Loucy (cell line): ENCODE data around the gene WFIKKN1.

Experiments
- H2AFZ ChIP-seq: fragments of 200-600 bp; sonication (generic); 2 replicates; pipeline ENCODE4 v1.6.0; 2016; ENCODE audit warnings: antibody characterized with exemption, mild to moderate bottlenecking, low read length, moderate library complexity
- H3F3A ChIP-seq: fragments of 200-600 bp; 2 replicates; pipeline ENCODE4 v1.6.0; 2016; ENCODE audit warnings: antibody characterized with exemption, low read depth, mild to moderate bottlenecking
- H3K27me3 ChIP-seq: fragments of 200-600 bp; sonication (generic); 2 replicates; pipeline ENCODE4 v1.6.1; 2014; ENCODE audit warnings: low read length, mild to moderate bottlenecking; ENCODE audit not compliant: insufficient read depth, poor library complexity, severe bottlenecking
- H3K36me3 ChIP-seq: fragments of 200-600 bp; sonication (generic); 2 replicates; pipeline ENCODE4 v1.6.1; 2016; ENCODE audit warnings: low read length; ENCODE audit not compliant: insufficient read depth
- H3K4me1 ChIP-seq: fragments of 200-600 bp; sonication (generic); 2 replicates; pipeline ENCODE4 v1.5.1; 2014; ENCODE audit warnings: low read length, mild to moderate bottlenecking; ENCODE audit not compliant: insufficient read depth, poor library complexity, severe bottlenecking
- H3K4me2 ChIP-seq: fragments of 200-600 bp; sonication (generic); 2 replicates; pipeline ENCODE4 v1.6.0; 2014; ENCODE audit warnings: antibody characterized with exemption, low read length, low read depth, mild to moderate bottlenecking; ENCODE audit not compliant: poor library complexity, severe bottlenecking
- H3K4me3 ChIP-seq: fragments of 200-600 bp; sonication (generic); 2 replicates; pipeline ENCODE4 v1.5.1; 2014; ENCODE audit warnings: low read length, mild to moderate bottlenecking, mixed read lengths; ENCODE audit not compliant: poor library complexity, severe bottlenecking
- H3K79me2 ChIP-seq: fragments of 200-600 bp; sonication (generic); 2 replicates; pipeline ENCODE4 v1.6.1; 2014; ENCODE audit warnings: low read length; ENCODE audit not compliant: insufficient read depth
- H3K9ac ChIP-seq: fragments of 200-600 bp; sonication (generic); 2 replicates; pipeline ENCODE4 v1.6.0; 2014; ENCODE audit warnings: mild to moderate bottlenecking, low read depth, low read length, moderate library complexity; ENCODE audit not compliant: poor library complexity, severe bottlenecking
- H3K9me2 ChIP-seq: fragments of 200-600 bp; sonication (generic); replicated peaks from 2 replicates; pipeline ENCODE4 v1.6.1; 2016; ENCODE audit warnings: low read depth, low read length, mixed read lengths
- H3K9me3 ChIP-seq: fragments of 200-600 bp; sonication (generic); 2 replicates; pipeline ENCODE4 v1.6.1; 2014; ENCODE audit warnings: mild to moderate bottlenecking, antibody characterized with exemption, low read length, low read depth; ENCODE audit not compliant: insufficient read depth
- H4K20me1 ChIP-seq: fragments of 200-600 bp; sonication (generic); 2 replicates; pipeline ENCODE4 v1.6.0; 2014; ENCODE audit warnings: antibody characterized with exemption, low read length, mild to moderate bottlenecking; ENCODE audit not compliant: insufficient read depth, poor library complexity, severe bottlenecking
- EZH2phosphoT487 ChIP-seq: fragments of 200-600 bp; IDR thresholded peaks from 2 replicates; pipeline ENCODE4 v1.6.1; 2018; ENCODE audit warnings: antibody characterized with exemption, mild to moderate bottlenecking, moderate library complexity, borderline replicate concordance
- TF ChIP-seq, protein P1 (sequence below): fragments of 200-600 bp; sonication (generic); conservative IDR thresholded peaks from 2 replicates; pipeline ENCODE4 v1.5.1; 2014; ENCODE audit warnings: mild to moderate bottlenecking, antibody characterized with exemption, low read length

WFIKKN1 gene

DNA sequence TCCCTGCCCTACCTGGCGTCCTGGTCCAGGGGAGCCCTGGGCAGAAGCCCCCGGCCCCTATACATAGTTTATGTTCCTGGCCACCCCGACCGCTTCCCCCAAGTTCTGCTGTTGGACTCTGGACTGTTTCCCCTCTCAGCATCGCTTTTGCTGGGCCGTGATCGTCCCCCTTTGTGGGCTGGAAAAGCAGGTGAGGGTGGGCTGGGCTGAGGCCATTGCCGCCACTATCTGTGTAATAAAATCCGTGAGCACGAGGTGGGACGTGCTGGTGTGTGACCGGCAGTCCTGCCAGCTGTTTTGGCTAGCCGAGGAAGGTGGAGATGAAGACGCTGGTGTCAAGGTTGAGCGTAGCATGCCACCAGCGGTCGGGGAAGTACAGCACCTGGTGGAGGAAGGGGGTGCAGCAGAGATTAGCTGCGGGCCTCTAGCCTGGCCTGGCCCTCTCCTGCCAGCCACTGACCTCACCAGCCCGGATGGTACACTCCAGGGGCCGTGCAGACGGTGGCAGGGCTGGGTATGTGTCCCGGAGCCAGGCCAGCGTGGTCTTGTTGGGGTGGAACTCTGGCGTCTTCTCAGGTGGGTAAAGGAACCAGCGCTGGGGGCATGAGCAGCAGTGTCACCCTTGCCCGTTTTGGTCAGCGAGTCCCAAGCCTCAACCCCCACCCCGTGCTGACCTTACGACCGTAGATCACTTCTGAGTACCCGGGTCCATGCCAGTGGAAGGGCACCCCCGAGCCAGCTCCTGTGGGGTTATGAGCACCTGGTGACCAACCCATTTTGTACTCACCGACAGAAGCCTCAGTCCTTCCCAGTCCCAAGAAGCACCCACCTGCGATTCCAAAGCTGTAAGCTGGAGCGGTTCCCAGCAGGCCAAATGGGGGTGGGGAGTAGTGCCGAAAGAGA is 52.0 kb downstream of the WFIKKN1 start:
- H2AFZ ChIP-seq, result no peak overlapping the region
- H3K9me3 ChIP-seq, result no peaks in the 10 kb centered on the region
- H3K9me2 ChIP-seq, result no peaks in the 10 kb centered on the region
- no peak for TF ChIP-seq EZH2phosphoT487
- TF ChIP-seq, protein P1, sequence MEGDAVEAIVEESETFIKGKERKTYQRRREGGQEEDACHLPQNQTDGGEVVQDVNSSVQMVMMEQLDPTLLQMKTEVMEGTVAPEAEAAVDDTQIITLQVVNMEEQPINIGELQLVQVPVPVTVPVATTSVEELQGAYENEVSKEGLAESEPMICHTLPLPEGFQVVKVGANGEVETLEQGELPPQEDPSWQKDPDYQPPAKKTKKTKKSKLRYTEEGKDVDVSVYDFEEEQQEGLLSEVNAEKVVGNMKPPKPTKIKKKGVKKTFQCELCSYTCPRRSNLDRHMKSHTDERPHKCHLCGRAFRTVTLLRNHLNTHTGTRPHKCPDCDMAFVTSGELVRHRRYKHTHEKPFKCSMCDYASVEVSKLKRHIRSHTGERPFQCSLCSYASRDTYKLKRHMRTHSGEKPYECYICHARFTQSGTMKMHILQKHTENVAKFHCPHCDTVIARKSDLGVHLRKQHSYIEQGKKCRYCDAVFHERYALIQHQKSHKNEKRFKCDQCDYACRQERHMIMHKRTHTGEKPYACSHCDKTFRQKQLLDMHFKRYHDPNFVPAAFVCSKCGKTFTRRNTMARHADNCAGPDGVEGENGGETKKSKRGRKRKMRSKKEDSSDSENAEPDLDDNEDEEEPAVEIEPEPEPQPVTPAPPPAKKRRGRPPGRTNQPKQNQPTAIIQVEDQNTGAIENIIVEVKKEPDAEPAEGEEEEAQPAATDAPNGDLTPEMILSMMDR, result no peak
- no peaks in the 10 kb centered on the region for H3F3A ChIP-seq
- no peaks in the 10 kb centered on the region for H3K36me3 ChIP-seq
- no peaks in the 10 kb centered on the region for H3K27me3 ChIP-seq
- peaks cover 4% of the 10 kb centered on the region for H3K4me1 ChIP-seq
- peaks cover 16% of the 10 kb centered on the region; the same call in 1 of the 2 replicates for H3K79me2 ChIP-seq
- H3K9ac ChIP-seq, result no peak overlapping the region
- no peak overlapping the region for H3K4me3 ChIP-seq
- peaks cover 2% of the 10 kb centered on the region for H4K20me1 ChIP-seq
- no peak overlapping the region for H3K4me2 ChIP-seq

DNA sequence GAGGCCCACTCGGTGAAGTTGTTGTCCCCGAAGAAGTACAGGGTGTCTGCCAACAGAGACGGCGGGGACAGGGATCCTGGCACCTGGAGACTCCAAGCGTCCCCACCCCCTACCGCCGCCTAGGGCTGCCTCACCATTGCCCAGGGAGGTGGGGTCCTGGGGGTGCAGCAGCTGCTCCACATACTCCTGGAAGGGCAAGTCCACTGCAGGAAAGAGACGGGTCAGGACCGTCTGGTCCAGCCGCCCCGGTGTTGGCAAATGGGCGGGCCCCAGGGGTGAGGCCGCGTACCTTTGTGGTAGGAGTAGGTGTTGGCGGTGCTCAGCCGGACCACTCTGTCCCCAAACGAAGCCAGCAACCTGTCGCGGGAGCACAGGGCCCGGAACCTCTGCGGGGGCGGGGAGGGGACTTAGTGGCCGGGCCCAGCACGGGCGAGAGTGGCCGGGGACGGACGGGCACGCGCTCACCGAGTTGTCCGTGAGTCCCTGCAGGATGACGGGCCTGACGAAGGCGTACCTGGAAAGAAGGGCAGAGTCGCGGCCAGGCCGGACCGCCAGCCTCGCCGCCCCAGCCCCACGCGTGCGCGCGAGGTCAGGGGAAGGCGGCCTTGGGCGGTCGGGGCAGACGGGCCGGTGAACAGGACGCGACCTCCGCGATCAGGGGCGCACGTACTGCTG is 52.7 kb downstream of the WFIKKN1 start:
- Histone ChIP-seq H3K4me2 (no peak overlapping the region), H3K36me3 (no peaks in the 10 kb centered on the region), H3K79me2 (peaks cover 16% of the 10 kb centered on the region; the same call in 1 of the 2 replicates), H3K9me2 (no peaks in the 10 kb centered on the region), H2AFZ (no peak overlapping the region), H3K27me3 (no peaks in the 10 kb centered on the region), H3K4me1 (peaks cover 4% of the 10 kb centered on the region), H3F3A (no peaks in the 10 kb centered on the region), H3K9ac (no peak overlapping the region), H3K9me3 (no peaks in the 10 kb centered on the region), H4K20me1 (peaks cover 2% of the 10 kb centered on the region), H3K4me3 (no peak overlapping the region)
- TF ChIP-seq, protein P1, result no peak
- TF ChIP-seq EZH2phosphoT487, result no peak
